CD4-positive, alpha-beta T cell treated with Interleukin-21 for 1 hour (primary cell): Measurements from ENCODE around the gene OLA1.
"Not testable (repeated sequence)": the region's sequence is repeated elsewhere in the genome, so short reads cannot be mapped to it uniquely, and the experiment has no call there.

ENCODE experiments used
- DNase-seq: peaks from one replicate; pipeline ENCODE4 v3.0.0-alpha.2; 2020

The OLA1 gene

GRCh38 chr2:174248187-174248997 lies at the start of gene OLA1:
TSS of gene OLA1 (minus strand) at chr2:174248532. CDS start at chr2:174246815, 1,717 bp downstream.
- DNase-seq = peak; percentile 94

- no peak for DNase-seq
Observed at GRCh38 chr2:174292908-174293307, 44.6 kb upstream of the OLA1 start.

- DNase-seq = no peak
Observed at GRCh38 chr2:174286172-174286571, 37.8 kb upstream of the OLA1 start.

GRCh38 chr2:174282441-174282840 lies 34.1 kb upstream of the OLA1 start:
- DNase-seq = no peak

- DNase-seq = no peak
Observed at GRCh38 chr2:174281736-174282135, 33.4 kb upstream of the OLA1 start.

- DNase-seq = no peak
Observed at GRCh38 chr2:174280596-174280995, 32.3 kb upstream of the OLA1 start.

GRCh38 chr2:174270263-174270662 lies 21.9 kb upstream of the OLA1 start:
- not testable (repeated sequence) for DNase-seq

GRCh38 chr2:174266288-174266687 lies 18.0 kb upstream of the OLA1 start:
- no peak for DNase-seq

GRCh38 chr2:174263997-174264396 lies 15.7 kb upstream of the OLA1 start:
- DNase-seq = no peak

- DNase-seq = no peak
Observed at GRCh38 chr2:174259981-174260380, 11.6 kb upstream of the OLA1 start.

GRCh38 chr2:174254267-174254666 lies 5.9 kb upstream of the OLA1 start:
- DNase-seq = no peak

GRCh38 chr2:174248998-174249592 lies 763 bp upstream of the OLA1 start:
- DNase-seq = no peak

- DNase-seq = no peak
Observed at GRCh38 chr2:174247474-174248186, 702 bp downstream of the OLA1 start.

- no peak for DNase-seq
Observed at GRCh38 chr2:174246944-174247381, 1.4 kb downstream of the OLA1 start.

- not testable (repeated sequence) for DNase-seq
Observed at GRCh38 chr2:174245628-174246027, 2.7 kb downstream of the OLA1 start.

- no peak for DNase-seq
Observed at GRCh38 chr2:174245065-174245464, 3.3 kb downstream of the OLA1 start.

GRCh38 chr2:174243812-174244211 lies 4.5 kb downstream of the OLA1 start:
- DNase-seq = no peak

GRCh38 chr2:174240097-174240496 lies 8.2 kb downstream of the OLA1 start:
- no peak for DNase-seq

GRCh38 chr2:174236429-174236828 lies 11.9 kb downstream of the OLA1 start:
- DNase-seq = no peak

GRCh38 chr2:174235680-174236079 lies 12.7 kb downstream of the OLA1 start:
- DNase-seq = no peak

- no peak for DNase-seq
Observed at GRCh38 chr2:174233771-174234275, 14.5 kb downstream of the OLA1 start.

GRCh38 chr2:174227748-174228147 lies 20.6 kb downstream of the OLA1 start:
- no peak for DNase-seq

GRCh38 chr2:174224665-174225288 lies 23.6 kb downstream of the OLA1 start:
- no peak for DNase-seq
